Superior temporal gyrus (tissue), 1 donor: ENCODE measurements around the gene HERPUD2.
"Not testable (repeated sequence)": the region's sequence is repeated elsewhere in the genome, so short reads cannot be mapped to it uniquely, and the experiment has no call there.

Experiments used
- DNase-seq: peaks from one replicate; pipeline ENCODE4 v3.0.0-alpha.2; 2016; ENCODE audit errors: extremely low spot score

HERPUD2 gene

DNA sequence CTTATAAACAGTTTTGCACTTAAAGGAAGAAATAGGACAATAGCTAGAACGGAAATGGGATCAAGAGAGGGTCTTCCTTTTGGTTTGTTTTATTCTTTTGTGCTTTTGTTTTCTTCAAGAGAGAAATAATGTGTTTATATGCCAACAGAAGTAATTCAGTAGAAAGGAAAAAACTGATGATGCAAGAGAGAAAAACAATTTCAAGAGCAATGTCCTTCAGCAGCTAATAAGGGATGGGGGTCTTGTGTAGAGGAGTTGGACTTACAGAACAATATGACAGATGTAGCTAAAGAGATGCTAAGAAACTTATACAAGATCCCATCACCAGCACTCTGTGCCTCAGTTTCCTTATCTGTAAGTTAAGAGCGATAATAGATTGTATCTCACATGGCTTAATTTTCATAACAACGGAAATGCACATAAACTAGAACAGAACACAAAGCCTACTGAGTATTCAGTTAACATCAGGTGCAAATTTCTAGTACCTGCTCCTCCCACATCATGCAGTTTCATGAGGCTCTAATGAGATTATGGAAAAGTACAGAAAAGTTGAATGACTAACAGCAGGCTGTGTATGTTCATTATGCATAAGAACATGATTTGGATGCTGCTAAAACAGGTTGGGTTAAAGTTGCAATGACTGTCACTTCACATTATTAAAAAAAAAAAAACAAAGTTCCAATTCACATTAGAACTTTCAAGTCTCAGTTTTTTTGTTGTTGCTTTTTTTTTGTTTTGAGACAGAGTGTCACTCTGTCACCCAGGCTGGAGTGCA, 17.2 kb downstream of the HERPUD2 start:
- no peak for DNase-seq

DNA sequence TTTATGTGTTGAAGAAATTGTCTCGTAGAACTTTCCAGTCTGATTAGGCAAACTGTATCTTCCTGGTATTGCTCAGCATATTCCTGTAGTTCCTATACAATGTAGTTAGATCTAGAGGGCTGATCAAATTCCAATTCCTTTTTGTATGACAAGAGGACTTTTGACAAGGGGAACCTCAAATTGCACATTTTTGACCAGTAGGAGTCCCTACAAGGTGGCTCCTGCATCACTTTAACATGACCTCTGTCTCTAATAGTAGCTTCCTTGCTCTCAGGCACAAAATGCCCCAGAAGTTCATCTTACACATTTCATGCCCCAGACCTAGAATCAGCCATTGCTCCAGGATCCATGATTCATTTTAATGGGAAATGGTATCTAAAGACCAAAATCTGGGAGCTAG, 18.7 kb downstream of the HERPUD2 start:
- DNase-seq = no peak

DNA sequence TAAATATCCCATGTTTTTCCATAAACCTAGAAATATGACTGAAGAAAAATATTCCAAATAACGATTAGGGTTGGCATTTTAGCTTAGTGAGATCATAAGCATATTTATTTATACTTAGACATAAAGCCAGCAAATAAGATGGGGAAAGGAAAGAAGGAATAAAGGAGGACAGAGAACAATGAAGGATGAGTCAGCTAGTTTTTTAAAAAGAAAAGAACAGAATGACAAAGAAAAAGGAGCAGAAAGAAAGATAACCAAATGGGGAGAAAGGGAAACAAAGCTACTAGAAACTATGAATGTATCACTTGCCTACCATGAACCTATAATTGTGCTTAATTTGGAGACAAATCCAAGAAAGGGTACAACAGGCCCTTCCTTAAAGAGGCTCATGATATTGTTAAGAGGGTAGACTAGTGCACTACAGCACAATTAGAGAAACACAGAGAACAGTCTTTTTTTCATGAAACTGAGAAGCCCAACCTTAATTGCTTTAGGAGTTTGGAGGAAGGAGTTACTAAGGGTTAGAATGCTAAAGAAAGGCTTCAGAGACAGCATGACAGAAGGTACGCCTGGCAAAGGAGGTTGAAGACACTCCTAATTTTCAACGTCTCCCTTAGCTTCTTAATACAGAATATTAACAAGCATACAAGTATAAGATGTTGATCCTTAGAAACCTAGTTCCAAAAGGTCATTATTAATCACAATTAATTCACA, 23.9 kb downstream of the HERPUD2 start:
- DNase-seq = no peak

DNA sequence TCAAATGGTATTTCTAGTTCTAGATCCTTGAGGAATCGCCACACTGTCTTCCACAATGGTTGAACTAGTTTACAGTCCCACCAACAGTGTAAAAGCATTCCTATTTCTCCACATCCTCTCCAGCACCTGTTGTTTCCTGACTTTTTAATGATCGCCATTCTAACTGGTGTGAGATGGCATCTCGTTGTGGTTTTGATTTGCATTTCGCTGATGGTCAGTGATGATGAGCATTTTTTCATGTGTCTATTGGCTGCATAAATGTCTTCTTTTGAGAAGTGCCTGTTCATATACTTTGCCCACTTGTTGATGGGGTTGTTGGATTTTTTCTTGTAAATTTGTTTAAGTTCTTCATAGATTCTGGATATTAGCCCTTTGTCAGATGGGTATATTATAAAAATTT, 34.5 kb downstream of the HERPUD2 start:
- DNase-seq = not testable (repeated sequence)

DNA sequence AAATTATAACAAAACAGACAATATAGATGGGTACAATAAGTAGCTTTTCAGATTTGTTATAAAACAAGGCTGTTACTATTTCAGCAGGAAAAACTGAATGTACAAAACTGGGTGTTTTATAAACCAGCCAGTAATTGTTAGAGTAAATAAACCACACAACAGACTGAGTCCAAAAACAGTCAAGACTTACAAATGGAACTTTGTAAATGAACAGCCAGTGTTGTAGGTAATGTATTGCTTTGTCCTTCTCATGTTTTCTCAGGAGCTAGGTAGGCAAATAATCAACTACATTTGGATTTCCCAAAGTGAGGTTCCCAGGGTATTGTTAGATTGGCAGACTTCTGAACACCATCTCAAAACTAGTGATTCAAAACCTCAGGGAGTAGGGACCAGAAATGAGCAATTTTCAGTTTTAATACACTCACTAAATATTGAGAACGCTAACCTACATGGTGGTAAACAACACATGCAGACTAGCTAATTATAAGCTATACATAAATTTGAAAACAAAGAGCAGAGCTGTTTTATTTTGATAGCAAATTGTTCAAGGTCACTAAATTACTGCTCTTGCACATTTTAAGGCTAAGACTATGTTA, 36.2 kb downstream of the HERPUD2 start:
- DNase-seq = no peak

DNA sequence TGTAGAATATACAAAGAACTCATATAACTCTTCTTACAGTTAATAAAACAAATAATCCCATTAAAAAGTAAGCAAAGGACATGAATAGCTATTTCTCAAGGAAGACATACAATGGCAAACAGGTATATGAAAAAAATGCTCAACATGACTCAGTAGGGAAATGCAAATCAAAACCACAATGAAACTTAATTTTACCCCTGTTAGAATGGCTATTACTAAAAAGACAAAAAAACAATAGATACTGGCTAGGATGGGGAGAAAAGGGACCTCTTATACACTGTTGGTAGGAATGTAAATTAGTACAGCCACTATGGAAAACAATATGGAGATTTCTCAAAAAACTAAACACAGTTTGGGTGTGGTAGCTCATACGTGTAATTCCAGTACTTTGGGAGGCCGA, 37.8 kb downstream of the HERPUD2 start:
- no peak for DNase-seq

DNA sequence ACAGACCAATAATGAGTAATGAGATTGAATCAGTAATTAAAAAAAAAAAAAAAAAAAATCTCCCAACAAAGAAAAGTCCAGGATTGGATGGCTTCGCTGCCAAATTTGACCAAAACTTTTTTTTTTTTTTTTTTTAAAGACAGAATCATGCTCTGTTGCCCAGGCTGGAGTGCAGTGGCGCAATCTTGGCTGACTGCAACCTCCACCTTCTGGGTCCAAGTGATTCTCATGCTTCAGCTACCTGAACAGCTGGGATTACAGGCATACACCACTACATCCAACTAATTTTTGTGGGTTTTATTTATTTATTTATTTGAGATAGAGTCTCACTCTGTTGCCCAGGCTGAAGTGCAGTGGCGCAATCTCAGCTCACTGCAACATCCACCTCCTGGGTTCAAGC, 40.4 kb downstream of the HERPUD2 start:
- DNase-seq = not testable (repeated sequence)

DNA sequence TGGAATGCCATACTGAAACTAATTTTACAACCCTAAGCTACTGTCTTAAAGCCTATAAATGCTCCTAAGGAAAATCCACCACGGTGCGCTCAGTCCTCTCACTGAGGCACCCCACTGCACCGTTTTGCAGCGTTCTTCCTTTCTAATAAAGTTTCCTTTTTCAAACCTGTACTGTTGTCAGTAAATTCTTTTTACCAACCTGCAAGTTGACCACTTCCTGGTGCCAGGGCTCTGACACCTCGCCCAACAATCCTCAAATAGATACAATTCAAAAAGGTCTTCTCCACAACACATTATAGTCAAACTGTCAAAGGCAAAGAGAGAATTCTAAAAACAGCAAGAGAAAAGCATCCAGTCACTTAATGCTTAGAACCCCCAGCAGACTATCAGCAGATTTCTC, 42.8 kb downstream of the HERPUD2 start:
- DNase-seq = no peak

DNA sequence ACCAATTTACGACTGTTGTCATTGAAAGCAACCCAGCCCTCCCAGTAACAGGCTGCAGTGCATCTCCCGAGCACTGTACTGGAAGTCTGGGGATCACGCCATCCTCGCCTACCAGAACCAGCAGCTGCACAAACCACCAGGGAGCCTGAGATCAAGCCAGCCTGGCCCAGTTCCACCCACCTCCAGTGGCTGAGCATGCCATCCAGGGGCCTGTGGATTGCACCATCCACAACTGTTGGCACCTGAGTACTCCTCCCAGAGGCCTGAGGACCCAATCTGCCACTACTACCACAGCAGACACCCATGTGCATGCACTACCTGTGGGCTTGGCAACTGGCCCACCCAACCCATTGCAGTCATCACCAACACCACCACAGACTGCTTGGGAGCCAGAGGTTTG, 44.2 kb downstream of the HERPUD2 start:
- no peak for DNase-seq

DNA sequence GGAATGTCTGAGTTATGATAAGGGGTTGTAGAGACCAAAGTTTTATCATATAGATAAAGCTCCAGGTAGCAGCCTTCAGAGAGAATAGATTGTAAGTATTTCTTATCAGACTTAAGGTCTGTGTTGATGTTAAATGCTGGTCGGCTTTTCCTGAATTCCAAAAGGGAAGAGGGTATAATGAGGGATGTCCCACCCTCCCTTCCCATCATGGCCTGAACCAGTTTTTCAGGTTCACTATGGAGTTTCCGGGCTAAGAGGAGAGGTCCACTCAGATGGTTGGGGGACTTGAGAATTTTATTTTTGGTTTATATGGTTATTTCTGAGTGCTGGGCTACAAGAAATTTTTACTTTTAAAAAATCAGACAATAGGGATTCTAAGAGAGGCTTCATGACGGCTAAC, 45.2 kb downstream of the HERPUD2 start:
- DNase-seq = no peak

DNA sequence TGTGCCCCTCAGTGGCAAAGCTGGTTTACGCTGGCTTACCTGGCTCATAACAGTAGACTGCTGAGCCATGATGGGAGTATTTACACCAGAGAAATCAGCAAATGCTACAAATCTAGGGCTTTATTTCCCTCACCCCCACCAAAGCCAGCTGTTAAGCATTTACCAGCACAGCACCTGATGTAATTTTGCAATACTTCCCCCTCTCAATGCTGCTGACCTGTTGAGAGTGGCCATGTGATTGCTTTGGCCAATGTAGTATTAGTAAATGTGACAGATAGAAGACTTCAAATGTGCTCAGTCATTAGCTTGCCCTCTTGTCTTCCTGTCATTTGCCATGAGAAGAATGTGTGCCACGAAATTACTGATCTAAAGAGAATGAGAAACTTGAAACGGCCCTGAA, 46.6 kb downstream of the HERPUD2 start:
- no peak for DNase-seq

DNA sequence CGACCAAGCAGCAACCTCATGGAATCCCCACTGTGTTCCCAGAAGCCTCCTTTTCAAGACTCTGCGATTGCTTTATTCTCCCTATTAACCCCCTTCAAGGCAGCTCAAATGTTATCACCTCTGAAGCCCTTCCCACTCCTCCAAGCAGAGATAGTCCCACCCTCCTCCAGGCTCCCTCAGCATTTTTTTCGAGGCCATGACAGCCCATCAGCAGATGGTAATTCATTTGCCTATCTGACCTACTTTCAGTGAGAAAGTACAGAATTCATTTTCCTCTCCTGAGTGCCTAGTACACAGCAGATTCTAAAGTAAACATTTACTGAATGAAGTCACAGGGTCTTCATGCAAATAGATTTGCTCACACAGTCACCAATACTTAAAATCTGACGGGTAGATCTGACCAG, 47.8 kb downstream of the HERPUD2 start:
- no peak for DNase-seq

DNA sequence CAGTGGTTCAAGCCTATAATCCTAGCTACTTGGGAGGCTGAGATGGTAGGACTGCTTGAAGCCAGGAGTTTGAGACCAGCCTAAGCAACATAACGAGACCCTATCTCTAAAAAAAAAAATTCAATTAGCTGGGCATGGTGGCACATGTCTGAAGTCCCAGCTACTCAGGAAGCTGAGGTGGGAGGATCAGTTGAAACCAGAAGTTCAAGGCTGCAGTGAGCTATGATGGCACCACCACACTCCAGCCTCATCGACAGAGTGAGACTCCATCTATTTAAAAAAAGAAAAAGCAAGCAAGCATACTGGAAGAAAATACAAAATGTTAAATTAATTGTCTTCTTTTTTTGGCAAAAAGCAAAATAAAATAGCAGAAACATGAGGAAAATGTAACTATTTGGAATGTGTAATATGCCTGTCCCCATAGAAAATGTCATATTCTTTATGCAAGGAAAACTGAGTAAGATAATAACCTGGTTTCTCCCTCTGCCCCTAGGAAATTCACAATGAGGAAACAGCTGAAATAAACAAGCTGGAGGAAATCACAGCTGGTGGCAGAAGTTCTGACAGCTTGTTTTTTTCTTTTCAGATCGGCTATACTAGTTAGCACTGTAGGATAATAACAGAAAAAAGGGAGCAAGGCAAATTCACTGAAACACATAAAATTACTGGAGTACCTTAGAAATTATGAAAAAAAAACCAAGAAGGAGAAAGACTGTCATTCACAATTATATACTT, 48.5 kb downstream of the HERPUD2 start:
- no peak for DNase-seq

DNA sequence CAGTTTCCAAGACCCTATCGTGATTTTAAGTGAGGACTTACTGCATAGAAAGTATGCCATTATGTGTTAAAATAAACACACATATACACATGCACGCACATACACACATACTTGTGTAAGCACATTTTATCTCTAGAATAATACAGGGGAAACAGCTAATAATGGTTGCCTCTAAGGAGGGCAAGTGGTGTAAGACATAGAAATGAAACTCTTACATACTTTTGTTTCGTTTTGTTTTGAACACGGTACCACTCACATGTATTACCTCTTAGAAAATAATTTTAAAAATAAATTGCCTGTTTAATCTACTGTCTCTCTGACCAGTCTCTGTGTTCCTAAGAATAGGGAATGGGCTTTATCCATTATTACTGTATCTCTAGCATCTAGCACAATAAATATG, 49.2 kb downstream of the HERPUD2 start:
- no peak for DNase-seq

DNA sequence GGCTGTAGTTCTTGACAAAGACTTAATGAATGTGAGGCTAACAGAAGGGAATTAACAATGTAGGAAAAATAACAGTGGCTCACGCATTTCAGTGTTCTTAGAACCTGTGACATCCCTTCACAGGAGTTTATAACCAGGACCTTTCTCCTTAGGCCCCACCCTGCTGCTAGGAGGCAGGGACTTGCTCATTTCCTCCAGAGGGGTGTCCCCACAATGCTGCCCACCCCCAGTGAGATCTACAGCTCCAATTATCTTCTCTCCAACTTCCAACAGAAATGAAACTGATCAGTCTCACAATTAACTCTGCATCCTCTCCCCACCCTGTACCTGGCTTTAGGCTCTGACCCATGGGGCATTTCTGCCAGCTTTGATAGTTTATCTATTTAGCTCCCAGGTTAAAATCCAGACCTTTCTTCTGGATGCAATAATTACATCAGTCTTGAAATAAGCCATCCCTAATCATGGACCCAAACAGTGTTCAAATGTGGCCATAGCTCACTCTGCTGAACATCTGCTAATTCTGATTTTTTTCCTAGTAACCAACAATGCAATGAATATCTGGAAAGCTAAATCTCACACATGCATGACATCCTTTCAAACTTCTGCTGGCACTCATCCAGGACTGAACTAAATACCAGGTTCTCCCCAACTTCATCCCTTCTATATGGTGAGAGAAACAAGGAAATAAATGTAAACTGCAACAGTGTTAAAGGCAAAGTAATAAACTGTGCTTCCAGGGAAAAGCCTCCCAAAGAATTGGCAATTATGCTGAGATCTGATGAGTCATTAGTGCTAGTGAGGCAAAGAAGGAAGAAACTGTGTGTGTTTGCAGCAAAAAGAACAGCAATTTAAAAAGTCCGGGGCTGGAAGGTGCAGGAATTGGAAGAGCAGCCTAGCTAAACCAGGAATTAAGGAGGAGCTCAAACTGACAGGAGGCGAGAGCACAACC, 64.6 kb downstream of the HERPUD2 start:
- peak; percentile 48 for DNase-seq

DNA sequence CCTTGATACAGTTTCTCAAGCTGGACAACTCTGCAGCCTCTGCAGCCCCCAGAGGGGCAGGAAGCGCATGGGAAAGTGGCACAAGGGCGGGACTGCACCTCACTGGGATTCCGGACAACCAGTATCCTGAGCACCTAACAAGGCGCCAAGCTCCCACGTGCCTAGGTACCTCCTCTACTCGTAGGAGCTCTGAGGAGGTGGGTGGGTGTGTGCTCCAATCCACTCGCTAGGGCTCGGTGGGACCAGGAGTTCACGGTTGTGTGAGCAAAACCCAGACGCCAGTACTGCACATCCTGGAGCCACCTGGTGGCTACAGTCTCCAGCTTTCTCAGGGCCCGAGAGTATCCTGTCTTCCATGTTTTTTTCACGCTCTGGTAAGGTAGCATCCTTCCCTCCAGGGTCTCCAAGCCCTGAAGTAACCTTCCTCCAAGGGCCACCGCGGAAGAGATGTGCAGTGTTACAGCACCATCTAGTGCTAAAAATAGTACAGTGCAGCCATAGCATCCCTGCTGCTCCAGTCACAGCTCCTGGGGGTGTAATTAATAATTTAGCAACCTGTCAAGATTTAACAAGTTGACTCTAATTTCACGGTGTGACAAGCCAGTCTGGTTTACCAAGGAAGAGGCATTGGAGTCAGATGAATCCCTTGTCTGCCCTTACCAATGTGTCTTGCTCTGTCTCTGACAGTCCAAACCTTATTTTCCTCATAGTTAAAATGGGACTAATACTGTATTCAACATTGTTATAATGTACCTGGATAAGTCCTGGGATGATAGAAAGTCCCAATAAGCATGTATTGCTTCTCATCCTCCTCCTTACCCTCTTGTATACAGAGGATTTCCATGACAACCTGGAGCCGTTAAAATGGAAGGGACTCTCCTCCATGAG, 70.4 kb downstream of the HERPUD2 start:
- peak; percentile 71 for DNase-seq

DNA sequence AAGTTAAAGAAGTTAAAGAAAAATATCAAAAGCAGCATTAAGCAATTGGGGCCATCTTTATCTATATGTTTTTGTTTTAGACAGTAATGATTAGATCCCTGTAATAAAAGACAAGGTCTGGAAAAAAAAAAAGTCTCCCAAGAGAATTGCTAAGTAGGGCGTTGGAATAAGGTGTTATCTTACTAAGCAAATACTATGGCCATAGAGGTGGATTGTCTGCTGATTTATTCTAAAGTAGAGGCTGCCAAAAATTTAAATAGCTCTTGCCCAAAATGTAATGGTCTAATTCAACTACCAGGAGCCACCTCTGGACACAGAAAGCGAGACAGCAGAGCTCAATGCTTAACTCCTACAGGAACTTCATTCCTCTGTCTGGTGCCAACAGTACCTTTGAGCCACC, 71.6 kb downstream of the HERPUD2 start:
- no peak for DNase-seq

DNA sequence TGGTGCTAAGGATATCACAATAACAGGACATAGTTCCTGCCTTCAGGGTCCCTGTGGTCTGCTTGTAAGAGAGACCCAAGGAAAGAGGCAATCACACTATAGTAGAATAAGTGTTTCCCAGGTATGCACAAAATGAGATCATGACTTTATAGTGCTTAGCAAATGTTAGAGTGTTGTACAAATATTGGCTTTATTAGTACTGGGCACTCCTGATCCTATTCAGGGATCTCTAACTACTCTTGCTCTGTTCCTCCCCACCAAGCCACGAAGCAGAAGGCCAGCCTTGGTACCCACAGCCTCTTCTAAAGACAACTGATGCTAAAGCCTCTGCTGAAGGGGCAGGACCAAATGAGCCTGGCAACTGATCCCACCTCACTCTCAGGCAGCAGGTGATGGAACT, 75.1 kb downstream of the HERPUD2 start:
- DNase-seq = no peak

DNA sequence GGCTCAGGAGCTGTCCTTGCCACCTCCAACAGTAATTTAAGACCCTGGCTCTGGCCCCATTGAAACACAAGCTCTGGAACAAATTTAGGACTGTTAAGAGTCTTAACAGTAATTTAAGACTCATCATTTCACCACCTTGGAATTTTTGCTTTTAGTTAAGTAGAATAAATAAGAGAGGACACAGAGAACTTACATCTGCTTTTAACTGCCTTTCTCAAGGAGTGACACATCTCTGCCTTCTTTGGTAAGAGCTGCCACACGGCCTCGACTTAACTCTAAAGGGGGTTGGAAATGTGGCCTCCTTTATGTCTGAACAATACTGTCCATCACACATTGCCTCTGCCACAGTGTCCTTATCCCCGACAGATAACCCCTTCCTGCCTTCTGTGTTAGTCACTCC, 77.9 kb downstream of the HERPUD2 start:
- no peak for DNase-seq

DNA sequence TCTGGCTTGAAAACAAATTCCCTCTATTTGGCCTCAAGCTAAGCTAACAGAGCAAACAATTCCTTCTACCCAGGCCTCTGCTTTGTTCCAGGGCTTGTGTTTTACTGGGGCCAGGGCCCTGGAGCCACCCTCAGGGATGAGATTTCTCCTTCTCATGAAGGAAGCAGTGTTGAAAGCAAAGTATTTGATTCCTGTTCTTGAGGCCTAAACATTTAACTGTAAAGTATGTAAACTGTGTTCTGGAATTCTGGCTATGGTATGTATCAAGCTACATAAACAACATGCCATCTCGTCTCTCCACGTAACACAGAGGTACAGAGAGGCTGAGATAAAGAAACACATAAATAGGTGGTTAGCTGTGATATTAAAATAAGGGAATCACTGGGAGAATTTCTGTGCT, 81.8 kb downstream of the HERPUD2 start:
- no peak for DNase-seq
